DND-41 (cell line): ENCODE data around the gene TMEFF2.

Experiments used
- ATAC-seq: fragments of 200-7000 bp; cut with Tn5 transposase; 3 replicates; pipeline ENCODE4 v1.9.1; 2021; ENCODE audit warnings: low read depth; ENCODE audit not compliant: insufficient read depth
- DNase-seq: peaks from one replicate; pipeline ENCODE4 v3.0.0-alpha.2; 2020
- H2AFZ ChIP-seq: 2 replicates; pipeline ENCODE4 v1.6.0; 2012; ENCODE audit warnings: low read depth, low read length
- H3K27ac ChIP-seq: 2 replicates; pipeline ENCODE4 v1.5.1; 2012; ENCODE audit warnings: low read length, inconsistent platforms
- H3K27me3 ChIP-seq: fragments of 200-600 bp; sonication (generic); 2 replicates; pipeline ENCODE4 v1.6.0; 2012; ENCODE audit warnings: low read length, mild to moderate bottlenecking, inconsistent platforms; ENCODE audit not compliant: insufficient read depth, poor library complexity
- H3K36me3 ChIP-seq: 2 replicates; pipeline ENCODE4 v1.5.1; 2012; ENCODE audit warnings: low read length, inconsistent platforms; ENCODE audit not compliant: insufficient read depth
- H3K4me1 ChIP-seq: 2 replicates; pipeline ENCODE4 v1.5.1; 2012; ENCODE audit warnings: mild to moderate bottlenecking, low read length; ENCODE audit not compliant: insufficient read depth
- H3K4me2 ChIP-seq: 2 replicates; pipeline ENCODE4 v1.6.0; 2012; ENCODE audit warnings: mild to moderate bottlenecking, moderate library complexity, low read length, inconsistent platforms; ENCODE audit not compliant: insufficient read depth
- H3K4me3 ChIP-seq, 2 experiments: fragments of 200-600 bp in 1 of 2; shearing (Covaris generic) in 1 of 2; 2 replicates each; pipeline ENCODE4 v1.5.1; 2012 to 2016; ENCODE audit warnings: inconsistent platforms in 2 of 2, low read length in 2 of 2, mild to moderate bottlenecking in 2 of 2, low read depth in 1 of 2, moderate library complexity in 1 of 2
- H3K79me2 ChIP-seq: 2 replicates; pipeline ENCODE4 v1.6.0; 2012; ENCODE audit warnings: low read length, inconsistent platforms; ENCODE audit not compliant: insufficient read depth
- H3K9ac ChIP-seq: 2 replicates; pipeline ENCODE4 v1.6.0; 2012; ENCODE audit warnings: low read depth, mild to moderate bottlenecking, inconsistent platforms, low read length, moderate library complexity
- H3K9me3 ChIP-seq: 2 replicates; pipeline ENCODE4 v1.5.1; 2012; ENCODE audit warnings: low read length, moderate library complexity, mild to moderate bottlenecking, inconsistent platforms; ENCODE audit not compliant: insufficient read depth, severe bottlenecking
- H4K20me1 ChIP-seq: 2 replicates; pipeline ENCODE4 v1.6.0; 2012; ENCODE audit warnings: low read length; ENCODE audit not compliant: insufficient read depth
- CTCF ChIP-seq: IDR thresholded peaks from 2 replicates; pipeline ENCODE4 v1.5.1; 2012; ENCODE audit warnings: borderline replicate concordance, low read length, moderate library complexity, mild to moderate bottlenecking; ENCODE audit not compliant: poor library complexity, severe bottlenecking; ENCODE audit errors: extremely low read depth
- EZH2 ChIP-seq: IDR thresholded peaks from 3 replicates; pipeline ENCODE4 v1.6.1; 2012; ENCODE audit warnings: borderline replicate concordance, low read depth, mild to moderate bottlenecking, moderate library complexity, low read length, inconsistent platforms; ENCODE audit not compliant: severe bottlenecking

TMEFF2 gene

DNA sequence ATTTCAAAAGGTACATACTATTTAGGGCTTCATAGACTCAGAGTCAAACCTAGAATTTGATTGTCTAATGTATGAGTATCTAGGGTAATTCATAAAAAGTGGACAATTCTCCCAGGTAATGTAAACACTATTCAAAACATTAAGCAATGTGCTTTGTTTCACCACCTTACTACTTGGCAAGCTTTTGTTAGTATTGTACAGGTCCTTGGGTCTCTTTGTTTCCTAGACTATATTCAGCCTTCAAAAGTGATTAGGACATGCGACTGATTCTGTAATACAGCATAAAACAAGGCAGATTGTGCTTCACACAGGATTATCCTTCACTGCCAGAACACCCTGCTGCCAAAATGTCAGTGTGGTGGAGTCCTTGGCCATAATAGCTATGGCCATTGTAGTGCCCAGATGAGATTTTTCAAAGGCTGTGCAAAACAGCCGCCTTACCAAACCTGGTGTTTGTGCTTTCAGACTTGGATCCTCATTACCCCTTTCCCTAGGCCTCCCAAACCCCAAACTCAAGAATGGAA, 257.8 kb downstream of the TMEFF2 start:
- ATAC-seq: no peak
- DNase-seq: no peak
- TF ChIP-seq CTCF (no peak), EZH2 (no peak)
- H3K27ac ChIP-seq: no peak overlapping the region
- H3K36me3 ChIP-seq: no peaks in the 10 kb centered on the region
- no peaks in the 10 kb centered on the region for H3K79me2 ChIP-seq
- H3K27me3 ChIP-seq: peaks cover 19% of the 10 kb centered on the region
- H3K9ac ChIP-seq: no peak overlapping the region
- no peak overlapping the region for H3K4me2 ChIP-seq
- H3K4me3 ChIP-seq: no peak overlapping the region
- no peaks in the 10 kb centered on the region for H3K9me3 ChIP-seq
- no peaks in the 10 kb centered on the region for H4K20me1 ChIP-seq
- no peaks in the 10 kb centered on the region for H3K4me1 ChIP-seq
- H2AFZ ChIP-seq: no peak overlapping the region

DNA sequence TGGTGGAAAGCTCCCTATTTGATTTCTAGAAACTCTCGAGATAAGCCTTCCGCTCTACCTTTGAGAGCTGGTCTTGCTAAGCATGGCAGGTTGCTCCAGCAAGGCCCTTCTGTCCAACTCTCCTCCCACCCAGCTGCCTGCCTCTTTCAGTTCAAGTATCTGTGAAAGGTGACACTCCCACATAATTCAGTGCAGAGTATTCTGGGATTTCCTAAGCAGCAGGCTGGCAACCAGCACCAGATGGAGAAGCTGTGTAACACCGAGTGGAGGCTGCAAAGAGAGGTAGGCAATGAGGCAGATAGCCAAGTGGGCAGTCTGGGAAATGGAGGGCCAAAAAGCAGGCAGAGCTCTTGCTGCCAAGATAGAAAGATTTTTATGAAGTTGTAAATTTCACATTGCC, 259.5 kb downstream of the TMEFF2 start:
- Histone ChIP-seq H3K27me3 (peaks cover 18% of the 10 kb centered on the region), H3K27ac (no peak overlapping the region), H2AFZ (no peak overlapping the region), H3K4me2 (no peak overlapping the region), H3K9me3 (no peaks in the 10 kb centered on the region), H4K20me1 (no peaks in the 10 kb centered on the region), H3K79me2 (no peaks in the 10 kb centered on the region), H3K36me3 (no peaks in the 10 kb centered on the region), H3K4me3 (no peak overlapping the region), H3K4me1 (no peaks in the 10 kb centered on the region), H3K9ac (no peak overlapping the region)
- DNase-seq (no peak), ATAC-seq (no peak)
- TF ChIP-seq EZH2 (no peak), CTCF (no peak)

- DNase-seq: no peak
Observed at GRCh38 chr2:191933307-191934105, 261.2 kb downstream of the TMEFF2 start.

More at GRCh38 chr2:191933307-191934105, 261.2 kb downstream of the TMEFF2 start:
- Histone ChIP-seq H3K27me3 (peaks cover 16% of the 10 kb centered on the region), H3K27ac (no peak overlapping the region), H4K20me1 (no peaks in the 10 kb centered on the region), H3K4me1 (no peaks in the 10 kb centered on the region), H3K4me3 (no peak overlapping the region), H3K79me2 (no peaks in the 10 kb centered on the region), H3K4me2 (no peak overlapping the region), H3K36me3 (no peaks in the 10 kb centered on the region), H3K9ac (no peak overlapping the region), H2AFZ (no peak overlapping the region), H3K9me3 (no peaks in the 10 kb centered on the region)
- ATAC-seq: no peak
- TF ChIP-seq EZH2 (no peak), CTCF (no peak)
